22Rv1 (cell line): ENCODE measurements around the gene CEP63.

Experiments
- ZFX ChIP-seq: fragments of 450-650 bp; IDR thresholded peaks from 2 replicates; pipeline ENCODE4 v1.6.1; 2017; ENCODE audit warnings: antibody characterized with exemption, borderline replicate concordance
- TF ChIP-seq, protein P1 (sequence below): fragments of 450-650 bp; IDR thresholded peaks from 2 replicates; pipeline ENCODE4 v1.5.1; 2017; ENCODE audit warnings: mild to moderate bottlenecking

DNA sequence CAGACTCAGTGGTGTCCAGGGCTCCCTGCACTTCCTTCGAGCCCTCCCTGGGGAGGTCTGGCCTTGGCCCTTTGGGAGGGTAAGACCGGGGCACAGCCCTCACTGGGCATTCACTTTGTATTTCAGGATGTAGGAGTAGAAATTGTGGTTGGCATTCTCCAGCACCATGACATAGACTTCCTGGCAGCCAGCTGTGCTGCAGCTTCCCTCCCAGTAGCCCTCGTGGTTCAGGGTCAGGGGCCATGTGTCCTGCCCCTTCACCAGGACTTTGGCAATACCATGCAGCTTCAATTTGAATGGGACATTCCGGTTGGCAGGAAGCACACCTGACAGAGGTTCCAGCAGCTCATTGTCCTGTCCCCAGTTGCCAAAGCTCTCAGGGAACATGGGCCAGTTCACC is 117.6 kb downstream of the CEP63 start:
- TF ChIP-seq, protein P1, sequence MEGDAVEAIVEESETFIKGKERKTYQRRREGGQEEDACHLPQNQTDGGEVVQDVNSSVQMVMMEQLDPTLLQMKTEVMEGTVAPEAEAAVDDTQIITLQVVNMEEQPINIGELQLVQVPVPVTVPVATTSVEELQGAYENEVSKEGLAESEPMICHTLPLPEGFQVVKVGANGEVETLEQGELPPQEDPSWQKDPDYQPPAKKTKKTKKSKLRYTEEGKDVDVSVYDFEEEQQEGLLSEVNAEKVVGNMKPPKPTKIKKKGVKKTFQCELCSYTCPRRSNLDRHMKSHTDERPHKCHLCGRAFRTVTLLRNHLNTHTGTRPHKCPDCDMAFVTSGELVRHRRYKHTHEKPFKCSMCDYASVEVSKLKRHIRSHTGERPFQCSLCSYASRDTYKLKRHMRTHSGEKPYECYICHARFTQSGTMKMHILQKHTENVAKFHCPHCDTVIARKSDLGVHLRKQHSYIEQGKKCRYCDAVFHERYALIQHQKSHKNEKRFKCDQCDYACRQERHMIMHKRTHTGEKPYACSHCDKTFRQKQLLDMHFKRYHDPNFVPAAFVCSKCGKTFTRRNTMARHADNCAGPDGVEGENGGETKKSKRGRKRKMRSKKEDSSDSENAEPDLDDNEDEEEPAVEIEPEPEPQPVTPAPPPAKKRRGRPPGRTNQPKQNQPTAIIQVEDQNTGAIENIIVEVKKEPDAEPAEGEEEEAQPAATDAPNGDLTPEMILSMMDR = no peak
- TF ChIP-seq ZFX = no peak
